HG03575 (cell line): ENCODE measurements around the gene FCHSD1.
A peak's percentile ranks its signal among the peaks of the same experiment; 100 is the strongest.

Source experiments
- ATAC-seq: cut with Tn5 transposase; IDR thresholded peaks from one replicate; pipeline ENCODE4 v1.9.1; 2021; ENCODE audit not compliant: unreplicated experiment, insufficient number of reproducible peaks, low FRiP score; ENCODE audit errors: extremely low read depth

Gene FCHSD1

GRCh38 chr5:141675672-141676071, 24.5 kb upstream of the FCHSD1 start:
- ATAC-seq, result no peak

DNA sequence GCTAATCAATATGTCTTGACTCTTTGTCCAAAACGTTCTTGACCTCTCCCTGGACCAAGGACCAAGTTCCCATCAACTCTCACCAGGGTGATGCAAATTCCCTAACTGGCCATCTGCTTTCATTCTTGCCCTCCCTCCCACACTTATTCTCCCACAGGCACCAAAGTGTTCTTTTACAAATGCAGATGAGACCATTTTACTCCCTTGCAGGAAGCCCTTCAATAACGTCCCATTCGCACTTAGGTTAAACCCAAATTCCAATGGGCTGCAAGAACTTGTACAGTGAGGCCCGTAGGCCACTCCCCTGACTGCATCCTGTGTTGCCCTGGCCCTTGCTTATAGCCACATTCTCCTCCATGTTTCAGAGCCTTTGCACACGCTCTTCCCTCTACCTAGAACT, 23.5 kb upstream of the FCHSD1 start:
- ATAC-seq, result no peak

DNA sequence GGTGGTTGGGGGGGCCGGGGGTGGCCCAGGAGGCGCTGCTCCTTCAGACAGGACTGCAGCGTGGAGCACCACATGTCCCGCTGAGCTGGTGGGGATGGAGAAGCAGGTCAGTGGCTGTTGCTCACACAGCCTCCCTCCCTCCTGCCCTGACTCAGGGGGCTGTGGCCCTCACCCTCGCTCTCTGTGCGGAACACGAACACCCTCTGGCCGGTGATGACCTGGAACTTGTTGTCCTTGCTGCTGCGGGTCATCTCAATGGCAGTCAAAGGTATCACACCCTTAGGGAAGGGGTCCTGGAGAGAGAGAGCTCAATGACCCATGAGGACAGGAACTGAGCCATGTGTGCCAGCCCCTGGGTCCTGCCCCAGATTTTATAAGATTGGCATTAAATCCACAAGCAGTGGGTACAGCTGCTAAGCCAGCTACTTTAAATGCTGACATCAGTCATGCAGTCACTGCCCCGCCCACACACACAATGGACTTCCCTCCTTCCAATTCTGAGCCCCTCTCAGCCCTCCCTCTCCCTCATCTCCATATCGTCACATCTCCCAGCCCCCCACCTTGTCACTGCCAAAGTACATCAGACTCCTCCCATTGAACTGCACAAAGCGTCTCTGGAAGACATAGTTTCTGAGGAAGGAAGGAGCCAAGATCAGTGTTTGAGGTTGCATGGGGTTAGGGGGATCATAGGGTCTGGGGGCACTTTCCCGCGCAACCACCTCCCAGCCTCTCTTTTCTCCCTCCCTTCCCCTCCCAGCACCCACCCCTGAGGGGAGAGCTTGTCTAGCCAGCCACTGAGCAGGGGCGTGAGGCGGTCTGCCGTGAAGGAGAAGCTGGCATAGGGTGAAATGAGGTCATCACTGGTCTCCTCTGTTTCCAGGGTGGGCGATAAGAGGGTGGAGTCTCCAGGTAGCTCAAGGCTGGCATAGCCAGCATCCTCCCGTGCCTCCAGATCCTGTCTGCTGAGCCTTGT, 21.9 kb upstream of the FCHSD1 start:
- ATAC-seq, result no peak

DNA sequence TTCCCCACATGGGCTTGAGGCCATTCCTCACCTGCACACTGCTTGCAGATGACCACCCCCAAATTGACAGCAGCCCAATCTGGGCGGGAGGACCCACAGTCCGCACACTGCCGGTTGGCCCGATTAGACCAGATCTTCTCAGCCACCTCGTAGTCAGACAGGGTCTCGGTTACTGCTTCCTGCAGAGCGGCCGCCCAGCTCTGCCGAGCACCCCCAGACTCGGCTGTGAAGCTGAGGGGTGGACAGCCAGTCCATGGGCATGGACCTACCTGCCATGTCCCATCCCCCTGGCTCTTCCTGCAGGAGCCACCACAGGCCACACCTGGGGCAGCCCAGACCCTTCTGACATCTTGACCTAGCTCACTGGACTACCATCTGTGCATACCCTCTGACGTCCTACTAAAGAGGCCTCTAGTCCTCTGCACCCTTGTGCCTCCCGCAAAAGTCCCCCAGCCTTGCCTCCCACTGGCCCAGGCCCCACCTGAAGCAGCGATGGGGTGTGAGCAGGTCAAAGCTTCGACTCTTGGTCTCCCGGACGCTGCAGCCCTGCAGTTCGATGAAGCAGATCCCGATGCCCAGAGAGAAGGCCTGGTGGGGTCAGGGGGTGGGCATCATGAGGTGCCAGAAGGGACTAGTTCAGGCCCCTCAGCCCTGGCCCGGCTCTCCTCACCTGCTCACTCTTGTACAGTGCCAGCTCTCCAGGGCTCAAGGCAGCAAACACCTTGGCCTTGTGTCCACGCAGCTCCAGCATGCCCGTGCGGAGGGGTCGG, 21.0 kb upstream of the FCHSD1 start:
- no peak for ATAC-seq

GRCh38 chr5:141669520-141669919, 18.3 kb upstream of the FCHSD1 start:
- no peak for ATAC-seq

GRCh38 chr5:141668601-141669265, 17.5 kb upstream of the FCHSD1 start:
- ATAC-seq, result no peak

- no peak for ATAC-seq
Observed at GRCh38 chr5:141665995-141666940, 15.1 kb upstream of the FCHSD1 start.

DNA sequence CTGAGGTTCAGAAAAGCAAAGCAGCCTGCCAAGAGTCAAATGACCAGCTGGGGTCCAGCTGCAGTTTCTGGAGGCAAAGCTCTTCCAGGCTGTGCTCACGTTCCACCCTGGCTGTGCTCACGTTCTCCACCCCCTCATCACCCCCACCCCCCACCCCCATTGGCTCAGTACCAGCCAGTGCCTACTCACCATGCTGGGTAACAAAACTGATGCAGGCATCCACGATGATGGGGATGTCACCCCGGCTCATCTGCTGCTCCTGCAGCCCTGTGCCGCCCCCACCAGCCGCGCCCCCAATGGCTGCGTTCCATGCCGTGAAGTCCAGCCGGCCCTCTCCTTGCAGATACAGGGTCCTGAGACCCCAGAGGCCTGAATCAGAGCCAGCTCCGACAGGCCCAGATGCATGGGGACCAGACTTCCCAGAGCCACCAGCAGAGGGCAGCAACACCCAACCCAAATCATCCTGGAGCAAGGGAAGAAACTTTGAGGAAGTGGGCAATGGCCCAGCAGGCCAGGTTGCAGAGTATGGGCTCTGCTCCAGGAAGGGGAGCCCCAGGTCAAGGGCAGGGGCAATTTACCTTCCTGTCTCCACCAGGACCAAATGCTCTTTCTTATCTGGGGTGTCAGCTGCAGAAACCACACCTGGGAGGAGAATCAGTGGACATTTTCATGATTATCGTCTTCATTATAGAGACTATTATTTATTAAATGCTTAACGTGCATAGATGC, 13.7 kb upstream of the FCHSD1 start:
- ATAC-seq, result peak; percentile 80

- ATAC-seq, result no peak
Observed at GRCh38 chr5:141663506-141663905, 12.3 kb upstream of the FCHSD1 start.

- no peak for ATAC-seq
Observed at GRCh38 chr5:141662028-141662427, 10.8 kb upstream of the FCHSD1 start.

GRCh38 chr5:141657937-141658545, 6.8 kb upstream of the FCHSD1 start:
- no peak for ATAC-seq

DNA sequence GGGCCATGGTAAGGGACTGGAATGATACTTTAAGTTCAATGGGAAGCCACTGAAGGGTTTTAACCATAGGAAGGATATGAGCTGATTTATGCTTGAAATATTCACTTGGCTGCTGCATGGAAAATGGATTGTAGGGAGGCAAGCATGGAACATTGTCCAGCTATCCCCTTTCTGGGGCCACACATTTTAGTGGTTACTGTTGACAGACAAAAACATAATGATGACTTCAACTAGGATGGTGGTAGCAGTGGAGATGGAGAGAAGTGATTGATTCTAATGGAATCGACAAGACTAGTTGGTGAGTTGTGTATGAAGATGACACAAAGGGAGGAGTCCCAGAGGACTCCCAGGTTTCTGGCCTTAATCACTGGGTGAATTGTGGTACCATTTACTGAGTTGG, 6.2 kb upstream of the FCHSD1 start:
- ATAC-seq, result no peak

DNA sequence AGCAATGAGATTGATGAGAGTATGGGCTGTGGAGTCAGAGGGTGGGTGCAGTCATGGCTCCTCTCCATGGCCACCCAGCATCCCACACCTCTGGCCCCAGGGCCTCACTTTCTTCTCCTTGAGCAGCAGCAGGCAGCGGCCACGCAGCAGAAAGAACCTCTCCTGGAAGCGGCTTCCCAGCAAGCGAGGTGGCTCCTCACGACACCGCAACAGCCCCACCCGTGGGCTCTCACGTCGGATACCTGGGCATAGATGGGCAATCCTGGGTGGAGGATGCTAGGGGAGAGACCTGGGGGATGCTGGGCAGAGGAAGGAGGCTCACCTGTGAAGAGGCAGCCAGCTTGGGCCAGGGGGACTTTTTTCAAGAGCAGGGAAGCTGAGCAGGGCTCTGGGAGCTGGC, 5.2 kb upstream of the FCHSD1 start:
- no peak for ATAC-seq

- ATAC-seq, result no peak
Observed at GRCh38 chr5:141655020-141655419, 3.8 kb upstream of the FCHSD1 start.

DNA sequence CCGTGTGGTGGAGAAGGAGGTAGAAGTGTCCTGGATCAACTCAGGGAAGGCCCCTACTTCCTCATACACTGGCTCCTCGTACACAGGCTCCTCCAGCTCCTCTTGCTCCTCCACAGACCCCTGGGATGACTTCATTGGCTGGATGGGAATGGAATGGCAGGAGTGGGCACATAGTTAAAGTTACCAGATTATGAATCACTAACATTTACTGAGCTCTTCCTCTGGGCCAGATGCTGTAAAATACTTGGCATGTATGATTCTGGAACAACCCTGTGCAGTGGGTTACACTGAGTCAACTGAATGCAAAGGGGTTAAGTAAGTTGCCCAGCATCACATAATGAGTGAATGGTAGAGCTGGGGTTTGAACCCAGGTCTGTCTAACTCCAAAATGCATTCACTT, 3.1 kb upstream of the FCHSD1 start:
- no peak for ATAC-seq

DNA sequence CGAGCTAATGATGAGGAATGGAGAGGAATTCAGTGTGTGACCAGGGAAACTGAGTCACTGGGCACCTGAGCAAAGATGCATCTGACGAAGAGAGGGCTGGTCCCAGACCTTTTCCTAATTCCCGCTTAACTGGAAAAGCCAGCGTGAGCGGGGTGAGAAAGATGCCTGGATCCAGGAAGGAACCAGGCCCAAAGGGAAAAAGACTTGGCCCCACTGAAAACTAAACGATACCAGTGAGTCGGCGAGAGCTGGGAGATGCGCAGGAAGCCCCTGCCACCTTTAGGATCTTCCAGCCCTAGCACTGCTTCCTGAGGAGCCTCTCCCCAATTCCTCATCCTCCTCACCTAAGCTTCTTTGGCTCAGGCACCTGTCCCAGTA, 499 bp upstream of the FCHSD1 start:
- ATAC-seq, result no peak

DNA sequence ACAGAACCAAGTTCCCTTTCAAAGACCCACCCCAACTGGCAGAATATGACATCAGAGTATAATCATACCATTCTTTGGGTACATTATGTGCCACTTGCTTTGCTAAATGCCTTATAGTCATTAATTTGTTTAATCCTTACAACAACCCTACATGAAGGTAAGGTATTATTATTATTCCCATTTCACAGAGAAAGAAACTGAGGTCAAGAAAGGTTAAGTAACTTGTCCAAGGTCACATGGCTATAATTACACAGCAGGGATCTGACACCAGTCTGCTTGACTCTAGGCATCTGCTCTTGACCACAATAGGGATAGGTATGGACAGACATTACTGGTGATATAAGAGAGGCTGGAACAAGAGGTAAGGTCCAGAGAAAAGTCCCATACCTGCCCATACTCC, 1.2 kb downstream of the FCHSD1 start:
- no peak for ATAC-seq
